Astrocyte (in vitro differentiated cells and primary cell): ENCODE measurements around the gene PFDN1. TPM values are rescaled to one million over a fixed set of nuclear protein-coding genes. Genes with fewer than 3 reads are reported as not detected.

Experiments used
- DNase-seq: peaks from one replicate; pipeline ENCODE4 v3.0.0-alpha.2; 2010; ENCODE audit warnings: low read depth
- FAIRE-seq: peaks from 2 replicates; lab custom pipeline; 2011; peaks lifted over from hg19 to GRCh38; lab: Jason Lieb, UNC
- H2AFZ ChIP-seq: 2 replicates; pipeline ENCODE4 v1.6.0; 2012; ENCODE audit warnings: low read depth, low read length, inconsistent platforms
- H3K27ac ChIP-seq: 2 replicates; pipeline ENCODE4 v1.5.1; 2011; ENCODE audit warnings: low read depth, low read length, inconsistent platforms
- H3K27me3 ChIP-seq: 2 replicates; pipeline ENCODE4 v1.6.0; 2011; ENCODE audit warnings: low read length, inconsistent platforms; ENCODE audit not compliant: insufficient read depth
- H3K36me3 ChIP-seq: 2 replicates; pipeline ENCODE4 v1.5.1; 2011; ENCODE audit warnings: low read length, inconsistent platforms; ENCODE audit not compliant: insufficient read depth
- H3K4me1 ChIP-seq: 2 replicates; pipeline ENCODE4 v1.5.1; 2011; ENCODE audit warnings: low read length, inconsistent platforms; ENCODE audit not compliant: insufficient read depth
- H3K4me2 ChIP-seq: 2 replicates; pipeline ENCODE4 v1.6.0; 2012; ENCODE audit warnings: low read length, inconsistent platforms
- H3K4me3 ChIP-seq: 2 replicates; pipeline ENCODE4 v1.5.1; 2011; ENCODE audit warnings: low read depth, mild to moderate bottlenecking, low read length, inconsistent platforms; ENCODE audit not compliant: insufficient read depth
- H3K79me2 ChIP-seq: 2 replicates; pipeline ENCODE4 v1.6.0; 2012; ENCODE audit warnings: mild to moderate bottlenecking, low read length, inconsistent platforms; ENCODE audit not compliant: insufficient read depth
- H3K9ac ChIP-seq: 2 replicates; pipeline ENCODE4 v1.6.0; 2012; ENCODE audit warnings: mild to moderate bottlenecking, low read length, inconsistent platforms
- H3K9me3 ChIP-seq: 2 replicates; pipeline ENCODE4 v1.5.1; 2012; ENCODE audit warnings: low read depth, mild to moderate bottlenecking, low read length, inconsistent platforms; ENCODE audit not compliant: insufficient read depth
- H4K20me1 ChIP-seq: 2 replicates; pipeline ENCODE4 v1.6.0; 2012; ENCODE audit warnings: low read length, inconsistent platforms; ENCODE audit not compliant: insufficient read depth
- H3K27ac Mint-ChIP-seq: one replicate; pipeline ENCODE4 v1.8.0; 2021; ENCODE audit warnings: mild to moderate bottlenecking, mixed read lengths; ENCODE audit not compliant: unreplicated experiment
- H3K27me3 Mint-ChIP-seq: one replicate; pipeline ENCODE4 v1.8.0; 2021; ENCODE audit warnings: low read depth, mixed read lengths; ENCODE audit not compliant: unreplicated experiment
- H3K36me3 Mint-ChIP-seq: one replicate; pipeline ENCODE4 v1.8.0; 2021; ENCODE audit warnings: low read depth, mixed read lengths; ENCODE audit not compliant: unreplicated experiment
- H3K4me1 Mint-ChIP-seq: one replicate; pipeline ENCODE4 v1.8.0; 2021; ENCODE audit warnings: low read depth, mixed read lengths; ENCODE audit not compliant: unreplicated experiment
- H3K4me3 Mint-ChIP-seq: one replicate; pipeline ENCODE4 v1.8.0; 2021; ENCODE audit warnings: mild to moderate bottlenecking, moderate library complexity, mixed read lengths; ENCODE audit not compliant: unreplicated experiment
- H3K9me3 Mint-ChIP-seq: one replicate; pipeline ENCODE4 v1.8.0; 2021; ENCODE audit warnings: mild to moderate bottlenecking, mixed read lengths; ENCODE audit not compliant: unreplicated experiment
- EZH2 ChIP-seq: IDR thresholded peaks from 2 replicates; pipeline ENCODE4 v1.6.1; 2012; ENCODE audit warnings: mild to moderate bottlenecking, low read length, inconsistent platforms; ENCODE audit not compliant: insufficient read depth
- total RNA-seq: library from RNA; stranded (reverse); gene quantifications from 2 replicates; pipeline ENCODE4 v1.2.1, GENCODE V29; 2021
- TF ChIP-seq, protein P1 (sequence below): IDR thresholded peaks from 2 replicates; pipeline ENCODE4 v1.5.1; 2011; ENCODE audit warnings: low read depth, mild to moderate bottlenecking, inconsistent platforms, low read length, moderate library complexity; ENCODE audit not compliant: insufficient read depth

Gene PFDN1
- total RNA-seq, 1 donor from 2014 or later = 202 TPM

DNA sequence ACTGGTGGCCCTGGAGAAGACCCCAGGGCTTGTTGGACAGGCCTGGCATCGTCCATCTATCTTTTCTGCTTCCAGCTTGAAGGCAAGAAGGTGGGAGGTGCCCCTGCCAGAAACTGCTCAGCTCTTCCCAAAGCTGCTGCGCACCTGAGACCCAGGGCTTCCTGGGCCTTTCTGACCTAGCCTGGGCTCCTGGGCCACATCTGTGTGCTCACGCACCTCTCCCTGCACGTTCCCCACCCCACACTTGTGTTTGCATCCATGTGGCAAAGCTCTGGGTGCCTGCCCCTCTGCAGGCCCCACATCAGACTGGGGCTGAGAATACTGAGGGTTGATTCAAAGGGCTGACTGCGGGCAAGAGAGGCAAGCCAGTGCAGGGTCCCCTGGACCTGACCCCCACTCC is 63.4 kb downstream of the PFDN1 start:
- H3K9ac ChIP-seq = no peak overlapping the region
- no peaks in the 10 kb centered on the region for H3K9me3 ChIP-seq
- H3K4me3 Mint-ChIP-seq = no peak overlapping the region
- TF ChIP-seq EZH2 = no peak
- TF ChIP-seq, protein P1, sequence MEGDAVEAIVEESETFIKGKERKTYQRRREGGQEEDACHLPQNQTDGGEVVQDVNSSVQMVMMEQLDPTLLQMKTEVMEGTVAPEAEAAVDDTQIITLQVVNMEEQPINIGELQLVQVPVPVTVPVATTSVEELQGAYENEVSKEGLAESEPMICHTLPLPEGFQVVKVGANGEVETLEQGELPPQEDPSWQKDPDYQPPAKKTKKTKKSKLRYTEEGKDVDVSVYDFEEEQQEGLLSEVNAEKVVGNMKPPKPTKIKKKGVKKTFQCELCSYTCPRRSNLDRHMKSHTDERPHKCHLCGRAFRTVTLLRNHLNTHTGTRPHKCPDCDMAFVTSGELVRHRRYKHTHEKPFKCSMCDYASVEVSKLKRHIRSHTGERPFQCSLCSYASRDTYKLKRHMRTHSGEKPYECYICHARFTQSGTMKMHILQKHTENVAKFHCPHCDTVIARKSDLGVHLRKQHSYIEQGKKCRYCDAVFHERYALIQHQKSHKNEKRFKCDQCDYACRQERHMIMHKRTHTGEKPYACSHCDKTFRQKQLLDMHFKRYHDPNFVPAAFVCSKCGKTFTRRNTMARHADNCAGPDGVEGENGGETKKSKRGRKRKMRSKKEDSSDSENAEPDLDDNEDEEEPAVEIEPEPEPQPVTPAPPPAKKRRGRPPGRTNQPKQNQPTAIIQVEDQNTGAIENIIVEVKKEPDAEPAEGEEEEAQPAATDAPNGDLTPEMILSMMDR = no peak
- no peak overlapping the region for H3K4me2 ChIP-seq
- peaks cover 31% of the 10 kb centered on the region for H4K20me1 ChIP-seq
- H2AFZ ChIP-seq = no peak overlapping the region
- H3K36me3 ChIP-seq = no peaks in the 10 kb centered on the region
- no peak overlapping the region for H3K27ac Mint-ChIP-seq
- H3K4me1 Mint-ChIP-seq = peaks cover 22% of the 10 kb centered on the region
- FAIRE-seq (no peak), DNase-seq (no peak)
- H3K36me3 Mint-ChIP-seq = peaks cover 3% of the 10 kb centered on the region
- H3K27ac ChIP-seq = no peak overlapping the region
- H3K4me3 ChIP-seq = no peak overlapping the region
- H3K27me3 ChIP-seq = no peaks in the 10 kb centered on the region
- peaks cover 3% of the 10 kb centered on the region for H3K79me2 ChIP-seq
- peaks cover 14% of the 10 kb centered on the region for H3K4me1 ChIP-seq
- H3K27me3 Mint-ChIP-seq = no peaks in the 10 kb centered on the region
- peaks cover 1% of the 10 kb centered on the region for H3K9me3 Mint-ChIP-seq

DNA sequence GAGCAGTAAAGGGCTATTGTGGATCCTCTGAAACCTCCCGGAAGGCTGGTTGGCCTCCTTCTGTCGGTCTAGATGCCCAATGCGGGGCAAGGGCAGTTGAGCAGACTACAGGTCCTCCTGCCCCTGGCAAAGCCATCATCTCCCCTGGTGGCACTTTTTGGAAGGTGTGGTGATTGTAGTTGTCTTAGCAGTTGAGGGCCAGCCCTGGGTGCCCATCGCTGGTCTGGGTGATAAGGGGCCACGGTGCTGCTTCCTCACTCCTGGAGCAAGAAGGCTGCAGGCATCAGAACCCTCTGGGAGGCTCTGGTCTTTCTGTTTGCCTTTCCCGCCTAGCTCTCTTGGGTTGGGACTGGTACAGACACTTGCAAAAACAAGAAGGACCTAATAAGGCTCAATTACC is 64.1 kb downstream of the PFDN1 start:
- DNase-seq (no peak), FAIRE-seq (no peak)
- Histone ChIP-seq H3K36me3 (no peaks in the 10 kb centered on the region), H3K4me3 (no peak overlapping the region), H3K4me2 (no peak overlapping the region), H3K9ac (no peak overlapping the region), H3K27ac (no peak overlapping the region), H3K79me2 (peaks cover 2% of the 10 kb centered on the region), H3K27me3 (no peaks in the 10 kb centered on the region), H2AFZ (no peak overlapping the region), H3K9me3 (no peaks in the 10 kb centered on the region), H3K4me1 (peaks cover 14% of the 10 kb centered on the region), H4K20me1 (peaks cover 28% of the 10 kb centered on the region)
- Mint-ChIP-seq H3K36me3 (peaks cover 3% of the 10 kb centered on the region), H3K27me3 (no peaks in the 10 kb centered on the region), H3K27ac (no peak overlapping the region), H3K4me3 (no peak overlapping the region), H3K9me3 (peaks cover 1% of the 10 kb centered on the region), H3K4me1 (peaks cover 20% of the 10 kb centered on the region)
- no peak for TF ChIP-seq EZH2
- TF ChIP-seq, protein P1 = no peak

DNA sequence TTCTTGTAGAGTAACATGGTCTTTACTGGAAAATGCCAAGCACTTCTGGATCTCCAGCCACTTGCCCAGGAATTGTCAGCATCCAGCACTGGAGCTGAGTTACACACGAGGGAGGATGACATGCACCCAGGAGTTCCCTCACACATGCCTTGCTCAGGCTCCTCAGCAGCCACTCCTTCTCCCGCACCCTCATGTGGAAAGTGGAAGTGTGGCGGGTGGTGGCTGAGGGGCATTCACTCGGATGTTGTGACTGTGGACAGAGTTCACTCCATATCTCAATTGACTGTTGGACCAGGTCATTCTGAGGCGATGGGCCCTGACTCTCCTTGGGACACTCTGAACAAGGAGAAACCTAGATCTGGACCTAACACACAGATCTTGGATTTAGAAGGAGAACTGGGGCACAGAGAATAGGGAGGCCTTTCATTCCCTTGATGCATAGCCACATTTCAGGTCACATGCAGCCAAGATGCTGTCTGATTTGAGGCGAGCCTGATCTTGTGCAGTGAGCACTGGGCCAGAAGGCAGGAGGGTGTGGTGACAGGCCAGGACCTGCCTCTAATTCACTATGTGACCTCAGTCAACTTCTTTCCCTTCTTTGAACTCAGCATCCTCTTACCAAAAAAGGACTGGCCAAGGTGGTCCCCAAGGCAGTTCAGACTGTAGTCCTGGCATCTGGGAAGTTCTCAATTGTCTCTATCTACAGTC is 65.9 kb downstream of the PFDN1 start:
- TF ChIP-seq, protein P1 = no peak
- TF ChIP-seq EZH2 = no peak
- Mint-ChIP-seq H3K27me3 (no peaks in the 10 kb centered on the region), H3K36me3 (peaks cover 3% of the 10 kb centered on the region), H3K27ac (no peak overlapping the region), H3K4me3 (no peak overlapping the region), H3K4me1 (peaks cover 16% of the 10 kb centered on the region), H3K9me3 (no peaks in the 10 kb centered on the region)
- no peak overlapping the region for H3K4me3 ChIP-seq
- no peak overlapping the region for H3K27ac ChIP-seq
- no peak overlapping the region for H3K4me2 ChIP-seq
- no peak for DNase-seq
- H3K79me2 ChIP-seq = no peaks in the 10 kb centered on the region
- H3K9ac ChIP-seq = no peak overlapping the region
- FAIRE-seq = no peak
- H2AFZ ChIP-seq = no peak overlapping the region
- no peaks in the 10 kb centered on the region for H3K9me3 ChIP-seq
- no peaks in the 10 kb centered on the region for H3K27me3 ChIP-seq
- no peaks in the 10 kb centered on the region for H3K36me3 ChIP-seq
- H4K20me1 ChIP-seq = peaks cover 26% of the 10 kb centered on the region
- H3K4me1 ChIP-seq = peaks cover 13% of the 10 kb centered on the region
